H1 (cell line): ENCODE measurements around the gene VPS54. TPM values are rescaled to one million over a fixed set of nuclear protein-coding genes. Genes with fewer than 3 reads are reported as not detected.

Source experiments
- MAX ChIP-seq: IDR thresholded peaks from 2 replicates; pipeline ENCODE4 v1.6.1; 2012; ENCODE audit warnings: inconsistent platforms
- NANOG ChIP-seq: IDR thresholded peaks from 2 replicates; pipeline ENCODE4 v1.6.1; 2011; ENCODE audit warnings: low read length, low read depth, mild to moderate bottlenecking, inconsistent platforms; ENCODE audit not compliant: insufficient read depth, poor library complexity, severe bottlenecking
- polyA plus RNA-seq, 7 experiments: library from polyadenylated mRNA; depleted of rRNA in 3 of 7; stranded (reverse) in 5 of 7; unstranded in 2 of 7; fragments of >200 nt in 5 of 7; fragments of 200-250 nt in 2 of 7; gene quantifications; 1 replicate in 5 of 7; 2 replicates in 1 of 7; 4 replicates in 1 of 7; pipeline versions ENCODE4 v1.2.1 to v1.2.3, GENCODE V29; 2011 to 2013; ENCODE audit warnings: missing spikeins in 2 of 7, mixed read lengths in 2 of 7
- total RNA-seq: library from RNA; stranded (reverse); fragmentation: NEBNext Ultra II Directional; extraction: Animal tissue kit (Norgen Biotek cat#: 25700); gene quantifications from 2 replicates; pipeline ENCODE4 v1.2.1, GENCODE V29; 2021

The VPS54 gene
- total and polyA plus RNA-seq, 2 of the 8 experiments (the other 6 are each of a cell fraction or from before 2014, with no cell fraction given): 3.6 to 13.2 TPM

GRCh38 chr2:63983986-63984605, 35.1 kb downstream of the VPS54 start (continued):
- TF ChIP-seq NANOG (no peak), MAX (no peak)
